Spinal cord (tissue), 10 donors: ENCODE measurements around the gene TIMM50. TPM values are rescaled to one million over a fixed set of nuclear protein-coding genes. Genes with fewer than 3 reads are reported as not detected.

Experiments
- DNase-seq, 6 donors: peaks; one replicate each; pipeline versions ENCODE4 v3.0.0 to v3.0.0-alpha.2; 2013 to 2015; ENCODE audit warnings: low spot score in 6 of 6, low read depth in 4 of 6
- H3K27ac ChIP-seq: one replicate; pipeline ENCODE4 v1.5.1; 2013; ENCODE audit warnings: low read depth, low read length, control low read depth
- H3K27me3 ChIP-seq: one replicate; pipeline ENCODE4 v1.6.1; 2013; ENCODE audit warnings: low read length; ENCODE audit not compliant: control insufficient read depth, insufficient read depth
- H3K36me3 ChIP-seq: one replicate; pipeline ENCODE4 v1.6.1; 2013; ENCODE audit warnings: low read length; ENCODE audit not compliant: control insufficient read depth, insufficient read depth
- H3K4me1 ChIP-seq: one replicate; pipeline ENCODE4 v1.6.1; 2013; ENCODE audit warnings: low read length; ENCODE audit not compliant: control insufficient read depth, insufficient read depth
- H3K4me3 ChIP-seq: one replicate; pipeline ENCODE4 v1.5.1; 2013; ENCODE audit warnings: low read depth, low read length, control low read depth
- H3K9me3 ChIP-seq: one replicate; pipeline ENCODE4 v1.6.1; 2013; ENCODE audit warnings: low read length; ENCODE audit not compliant: control insufficient read depth, insufficient read depth
- WGBS: methylation state at CpG from one replicate; pipeline ENCODE4 v1.1.5; 2013; ENCODE audit warnings: missing lambda C conversion rate; ENCODE audit not compliant: insufficient coverage; 5-methylcytosine and 5-hydroxymethylcytosine counted together
- polyA plus RNA-seq, 2 donors: library from polyadenylated mRNA; unstranded; fragments of 120-200 nt; gene quantifications; one replicate each; pipeline ENCODE4 v1.2.1, GENCODE V29; 2013; ENCODE audit not compliant: insufficient read length in 2 of 2
- total RNA-seq, 2 donors: library from RNA; depleted of rRNA in 1 of 2; stranded (reverse); fragments of 120-200 nt in 1 of 2; fragments of >200 nt in 1 of 2; gene quantifications; one replicate each; pipeline versions ENCODE4 v1.2.3 to v1.2.4, GENCODE V29; 2013 to 2014
- donor health status: healthy.

Gene TIMM50
- total and polyA plus RNA-seq, 4 donors: 48.4 to 118 (median 77.5) TPM

GRCh38 chr19:39467941-39468340, 12.7 kb upstream of the TIMM50 start:
- H3K27ac ChIP-seq: no peak overlapping the region
- WGBS: 94% methylated on average over 7 of the region's 7 CpGs
- no peaks in the 10 kb centered on the region for H3K4me1 ChIP-seq

DNA sequence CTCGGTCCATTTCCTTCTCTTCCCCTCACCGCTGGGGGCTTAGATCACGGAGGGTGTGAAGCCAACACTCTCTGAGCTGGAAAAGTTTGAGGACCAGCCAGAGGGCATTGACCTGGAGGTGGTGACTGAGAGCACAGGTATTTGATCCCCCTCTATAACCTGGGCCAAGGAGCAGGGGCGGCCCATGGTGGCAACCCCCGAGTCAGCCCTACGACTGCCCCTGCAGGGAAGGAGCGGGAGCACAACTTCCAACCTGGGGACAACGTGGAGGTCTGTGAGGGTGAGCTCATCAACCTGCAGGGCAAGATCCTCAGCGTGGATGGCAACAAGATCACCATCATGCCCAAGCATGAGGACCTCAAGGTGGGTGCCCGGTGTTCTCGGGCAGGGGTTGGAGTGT, 11.6 kb upstream of the TIMM50 start:
- Histone ChIP-seq H3K9me3 (no peaks in the 10 kb centered on the region), H3K36me3 (peaks cover 99% of the 10 kb centered on the region), H3K27me3 (no peaks in the 10 kb centered on the region), H3K27ac (no peak overlapping the region), H3K4me1 (no peaks in the 10 kb centered on the region), H3K4me3 (no peak overlapping the region)
- 93% methylated on average over 8 of the region's 11 CpGs for WGBS
- DNase-seq: no peak

More at GRCh38 chr19:39467941-39468340, 12.7 kb upstream of the TIMM50 start:
- H3K36me3 ChIP-seq: peaks cover 91% of the 10 kb centered on the region
- H3K4me3 ChIP-seq: no peak overlapping the region
- no peak for DNase-seq
- no peaks in the 10 kb centered on the region for H3K9me3 ChIP-seq
- no peaks in the 10 kb centered on the region for H3K27me3 ChIP-seq

DNA sequence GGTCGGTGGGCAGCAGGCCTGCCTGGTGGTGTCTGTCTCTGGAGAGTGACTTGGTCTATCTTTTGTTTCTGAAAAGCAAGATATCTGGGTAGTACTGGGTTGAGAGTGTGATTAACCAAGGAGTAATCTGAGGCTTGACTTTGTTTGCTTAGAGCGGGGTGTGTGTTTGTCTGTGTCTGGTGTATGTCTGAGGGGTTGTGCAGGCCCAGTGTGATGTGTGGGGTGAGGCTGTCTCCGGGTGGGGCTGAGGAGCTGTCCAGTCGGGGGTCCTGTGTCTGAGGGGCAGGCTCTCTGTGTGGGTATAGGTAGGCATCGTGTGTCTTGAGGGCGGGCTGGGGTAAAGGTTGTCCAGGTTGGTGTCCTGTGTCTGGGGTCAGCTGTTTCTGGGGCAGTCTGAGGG, 11.1 kb upstream of the TIMM50 start:
- no peaks in the 10 kb centered on the region for H3K9me3 ChIP-seq
- H3K36me3 ChIP-seq: peaks cover 99% of the 10 kb centered on the region
- H3K27ac ChIP-seq: no peak overlapping the region
- DNase-seq: no peak
- no peaks in the 10 kb centered on the region for H3K27me3 ChIP-seq
- no peak overlapping the region for H3K4me3 ChIP-seq
- no peaks in the 10 kb centered on the region for H3K4me1 ChIP-seq
- WGBS: 90% methylated on average over 6 of the region's 6 CpGs

GRCh38 chr19:39470724-39471339, 9.8 kb upstream of the TIMM50 start:
- DNase-seq: no peak
- Histone ChIP-seq H3K36me3 (peaks cover 99% of the 10 kb centered on the region), H3K4me3 (no peak overlapping the region), H3K27ac (no peak overlapping the region), H3K9me3 (no peaks in the 10 kb centered on the region), H3K4me1 (no peaks in the 10 kb centered on the region), H3K27me3 (no peaks in the 10 kb centered on the region)
- WGBS: 81% methylated on average over 7 of the region's 7 CpGs

DNA sequence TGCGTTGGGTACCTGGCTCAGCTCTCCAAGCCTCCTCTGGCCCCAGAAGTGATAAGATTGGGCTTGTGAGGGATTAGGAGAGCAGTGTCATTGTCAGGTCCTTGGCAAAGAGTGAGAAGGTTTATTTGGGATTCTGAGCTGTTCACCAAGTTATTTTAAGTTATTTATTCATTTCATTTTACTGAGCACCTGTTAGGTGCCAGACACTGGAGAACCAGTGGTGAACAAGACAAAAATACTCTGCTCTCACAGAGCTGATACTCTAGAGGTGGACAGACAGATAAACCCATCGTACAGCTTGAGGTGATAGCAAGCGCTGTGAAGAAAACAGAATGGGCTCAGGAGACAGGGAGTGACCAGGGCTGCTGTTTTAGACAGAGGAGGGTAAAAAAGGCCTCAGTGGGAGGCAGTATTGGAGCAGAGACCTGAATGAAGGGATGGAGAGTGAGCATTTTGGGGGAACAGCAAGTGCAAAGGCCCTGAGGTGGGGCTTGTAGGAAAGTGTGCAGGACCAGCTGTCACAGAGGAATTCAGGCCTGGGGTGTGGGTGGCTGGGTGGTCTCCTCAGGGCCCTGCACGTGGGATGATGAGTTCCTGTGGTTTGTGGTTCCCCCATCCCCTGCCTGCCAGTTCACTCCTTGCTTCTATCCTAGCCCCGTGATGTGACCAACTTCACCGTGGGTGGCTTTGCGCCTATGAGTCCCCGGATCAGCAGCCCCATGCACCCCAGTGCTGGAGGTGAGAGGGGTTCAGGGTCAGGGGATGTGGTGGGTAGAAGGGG, 8.7 kb upstream of the TIMM50 start:
- WGBS: 100% methylated on average over 6 of the region's 8 CpGs
- no peaks in the 10 kb centered on the region for H3K27me3 ChIP-seq
- H3K9me3 ChIP-seq: no peaks in the 10 kb centered on the region
- H3K4me3 ChIP-seq: no peak overlapping the region
- no peak for DNase-seq
- H3K27ac ChIP-seq: no peak overlapping the region
- no peaks in the 10 kb centered on the region for H3K4me1 ChIP-seq
- peaks cover 96% of the 10 kb centered on the region for H3K36me3 ChIP-seq

DNA sequence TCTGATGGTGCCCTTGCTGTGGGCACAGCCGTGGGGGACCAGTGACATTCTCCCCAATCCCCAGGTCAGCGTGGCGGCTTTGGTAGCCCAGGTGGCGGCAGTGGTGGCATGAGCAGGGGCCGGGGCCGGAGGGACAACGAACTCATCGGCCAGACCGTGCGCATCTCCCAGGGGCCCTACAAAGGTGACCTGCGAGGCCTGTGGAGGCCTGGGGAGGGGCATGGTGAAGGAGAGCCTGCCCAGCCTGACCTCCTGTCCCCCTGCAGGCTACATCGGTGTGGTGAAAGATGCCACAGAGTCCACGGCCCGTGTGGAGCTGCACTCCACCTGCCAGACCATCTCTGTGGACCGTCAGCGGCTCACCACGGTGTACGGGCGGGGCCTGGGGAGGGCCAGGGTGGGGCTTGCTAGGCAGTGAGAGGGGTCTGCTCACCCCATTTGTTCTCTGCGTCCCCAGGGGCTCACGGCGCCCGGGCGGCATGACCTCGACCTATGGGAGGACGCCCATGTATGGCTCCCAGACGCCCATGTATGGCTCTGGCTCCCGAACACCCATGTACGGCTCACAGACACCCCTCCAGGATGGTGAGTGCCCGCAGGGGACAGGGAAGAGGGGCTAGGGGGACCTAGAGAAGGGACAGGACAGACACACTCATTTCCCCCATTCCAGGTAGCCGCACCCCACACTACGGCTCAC, 7.7 kb upstream of the TIMM50 start:
- Histone ChIP-seq H3K36me3 (peaks cover 91% of the 10 kb centered on the region), H3K4me3 (no peak overlapping the region), H3K4me1 (no peaks in the 10 kb centered on the region), H3K27me3 (no peaks in the 10 kb centered on the region), H3K9me3 (no peaks in the 10 kb centered on the region), H3K27ac (no peak overlapping the region)
- no peak for DNase-seq
- WGBS: 95% methylated on average over 24 of the region's 32 CpGs

GRCh38 chr19:39473443-39473960, 7.1 kb upstream of the TIMM50 start:
- no peak overlapping the region for H3K4me3 ChIP-seq
- no peak overlapping the region for H3K27ac ChIP-seq
- peaks cover 85% of the 10 kb centered on the region for H3K36me3 ChIP-seq
- no peaks in the 10 kb centered on the region for H3K27me3 ChIP-seq
- no peak for DNase-seq
- no peaks in the 10 kb centered on the region for H3K4me1 ChIP-seq
- no peaks in the 10 kb centered on the region for H3K9me3 ChIP-seq
- no CpG with 5 or more reads among the region's 11 CpGs for WGBS

DNA sequence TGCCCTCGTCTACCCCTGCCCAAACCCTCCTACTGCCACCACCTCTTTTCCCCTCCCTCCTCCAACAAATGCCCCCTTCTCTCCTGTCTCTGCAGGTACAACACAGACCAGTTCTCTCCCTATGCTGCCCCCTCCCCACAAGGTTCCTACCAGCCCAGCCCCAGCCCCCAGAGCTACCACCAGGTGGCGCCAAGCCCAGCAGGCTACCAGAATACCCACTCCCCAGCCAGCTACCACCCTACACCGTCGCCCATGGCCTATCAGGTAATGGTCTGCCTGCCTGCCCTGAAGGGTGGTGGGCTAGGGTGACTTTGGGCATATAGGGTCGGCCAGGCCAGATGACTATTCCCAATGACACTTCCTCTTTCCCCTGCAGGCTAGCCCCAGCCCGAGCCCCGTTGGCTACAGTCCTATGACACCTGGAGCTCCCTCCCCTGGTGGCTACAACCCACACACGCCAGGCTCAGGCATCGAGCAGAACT, 6.5 kb upstream of the TIMM50 start:
- WGBS: 66% methylated on average over 6 of the region's 9 CpGs
- no peak overlapping the region for H3K27ac ChIP-seq

GRCh38 chr19:39475748-39476147, 4.9 kb upstream of the TIMM50 start:
- no peak overlapping the region for H3K4me3 ChIP-seq
- H3K36me3 ChIP-seq: peaks cover 63% of the 10 kb centered on the region
- H3K4me1 ChIP-seq: peaks cover 6% of the 10 kb centered on the region
- no peaks in the 10 kb centered on the region for H3K27me3 ChIP-seq
- no peaks in the 10 kb centered on the region for H3K9me3 ChIP-seq
- WGBS: 91% methylated on average over 2 of the region's 2 CpGs
- H3K27ac ChIP-seq: no peak overlapping the region
- no peak for DNase-seq

More for the DNA sequence above, 6.5 kb upstream of the TIMM50 start:
- Histone ChIP-seq H3K27me3 (no peaks in the 10 kb centered on the region), H3K36me3 (peaks cover 78% of the 10 kb centered on the region), H3K4me3 (no peak overlapping the region), H3K9me3 (no peaks in the 10 kb centered on the region), H3K4me1 (no peaks in the 10 kb centered on the region)
- DNase-seq: peak in 2 of 6 donors; percentile 75 to 76
